Esophagus squamous epithelium (tissue), 5 donors: Measurements from ENCODE around the gene APBB1. TPM values are rescaled to one million over a fixed set of nuclear protein-coding genes. Genes with fewer than 3 reads are reported as not detected.
A peak's percentile ranks its signal among the peaks of the same experiment; 100 is the strongest.

ENCODE experiments used
- DNase-seq: peaks from one replicate; lab custom pipeline; 2025; lab: John Stamatoyannopoulos, UW
- H3K27ac ChIP-seq, 4 donors: fragments of 200-600 bp; sonication (generic); one replicate each; pipeline ENCODE4 v1.5.1; 2016 to 2019; ENCODE audit warnings: mild to moderate bottlenecking in 1 of 4
- H3K27me3 ChIP-seq, 4 donors: fragments of 200-600 bp; sonication (generic); 1 replicate in 3 of 4; 2 replicates in 1 of 4; pipeline versions ENCODE4 v1.5.1 to v1.6.0; 2017 to 2021; ENCODE audit warnings: antibody characterized with exemption in 1 of 4
- H3K36me3 ChIP-seq, 3 donors: fragments of 200-600 bp; sonication (generic); one replicate each; pipeline ENCODE4 v1.5.1; 2016 to 2019
- H3K4me1 ChIP-seq, 3 donors: fragments of 200-600 bp; sonication (generic); one replicate each; pipeline ENCODE4 v1.5.1; 2017 to 2019
- H3K4me3 ChIP-seq, 4 donors: fragments of 200-600 bp; sonication (generic); 1 replicate in 3 of 4; 2 replicates in 1 of 4; pipeline ENCODE4 v1.5.1; 2016 to 2019; ENCODE audit warnings: mild to moderate bottlenecking in 2 of 4, moderate library complexity in 1 of 4
- H3K9me3 ChIP-seq, 3 donors: fragments of 200-600 bp; sonication (generic); one replicate each; pipeline ENCODE4 v1.5.1; 2016 to 2019
- CTCF ChIP-seq, 6 experiments: fragments of 450-650 bp in 4 of 6; fragments of 200-600 bp in 2 of 6; sonication (generic) in 2 of 6; IDR thresholded peaks; one replicate each; pipeline ENCODE4 v1.5.1; 2016 to 2019; ENCODE audit warnings: antibody characterized with exemption in 6 of 6, mild to moderate bottlenecking in 4 of 6, moderate library complexity in 4 of 6
- POLR2A ChIP-seq, 4 donors: fragments of 450-650 bp; IDR thresholded peaks; one replicate each; pipeline ENCODE4 v1.6.1; 2017; ENCODE audit warnings: antibody characterized with exemption in 4 of 4, mild to moderate bottlenecking in 4 of 4, moderate library complexity in 3 of 4
- whole genome bisulfite sequencing, 2 donors: methylation state at CpG; one replicate each; pipeline ENCODE4 v1.1.5; 2018; 5-methylcytosine and 5-hydroxymethylcytosine counted together
- intact Hi-C: fragments of 100-400 bp; cut with DNase I; formaldehyde crosslinking; loops from one replicate; pipeline ENCODE4 v1.15.0; 2022
- total RNA-seq, 4 donors: library from RNA; depleted of rRNA; stranded (reverse); fragments of >200 nt; gene quantifications; one replicate each; pipeline ENCODE4 v1.1.0, GENCODE V29; 2016
- donor health status: DM: yes; HTN: yes; CAD: no.

APBB1 gene
- total RNA-seq, 4 donors from 2014 or later = 2.7 to 29.0 (median 9.9) TPM

GRCh38 chr11:6418557-6419008 is 311 bp downstream of the APBB1 start:
- Histone ChIP-seq H3K4me1 (peaks cover 5 to 46% (median 6%) of the 10 kb centered on the region in 3 donors), H3K27ac (peak overlapping the region; percentile 74 to 94 (median 86)), H3K4me3 (peak overlapping the region; percentile 49 to 89 (median 76)), H3K36me3 (no peaks in the 10 kb centered on the region), H3K9me3 (no peaks in the 10 kb centered on the region), H3K27me3 (peaks cover 0 to 3% (median 0%) of the 10 kb centered on the region in 4 donors)
- intact Hi-C loops = no loop called here
- no peak for TF ChIP-seq POLR2A (IDR thresholded peaks at IDR 0.05)
- TF ChIP-seq CTCF (IDR thresholded peaks at IDR 0.05) = no peak
- no peak for DNase-seq
- 1 to 13% methylated on average over 3 to 8 of the region's 38 CpGs for WGBS, 2 donors

- peaks cover 5 to 46% (median 6%) of the 10 kb centered on the region in 3 donors for H3K4me1 ChIP-seq
- H3K27me3 ChIP-seq = peaks cover 0 to 3% (median 0%) of the 10 kb centered on the region in 4 donors
- H3K4me3 ChIP-seq = peak overlapping the region; percentile 49 to 89 (median 76)
- TF ChIP-seq CTCF (IDR thresholded peaks at IDR 0.05) (no peak), POLR2A (IDR thresholded peaks at IDR 0.05) (no peak)
- 32 to 42% methylated on average over 7 of the region's 7 CpGs for WGBS, 2 donors
- no peaks in the 10 kb centered on the region for H3K9me3 ChIP-seq
- H3K36me3 ChIP-seq = no peaks in the 10 kb centered on the region
- intact Hi-C loops = no loop called here
- peak overlapping the region; percentile 74 to 94 (median 86) for H3K27ac ChIP-seq
- no peak for DNase-seq
Observed at GRCh38 chr11:6417907-6418556, 862 bp downstream of the APBB1 start.

- Histone ChIP-seq H3K9me3 (no peaks in the 10 kb centered on the region), H3K27ac (no peak overlapping the region), H3K27me3 (no peaks in the 10 kb centered on the region), H3K4me3 (no peak overlapping the region), H3K4me1 (peaks cover 5 to 46% (median 6%) of the 10 kb centered on the region in 3 donors), H3K36me3 (peaks cover 0 to 5% (median 2%) of the 10 kb centered on the region in 3 donors)
- no peak for DNase-seq
- TF ChIP-seq POLR2A (IDR thresholded peaks at IDR 0.05) (no peak), CTCF (IDR thresholded peaks at IDR 0.05) (no peak)
- 75 to 79% methylated on average over 6 of the region's 6 CpGs for whole genome bisulfite sequencing, 2 donors
- intact Hi-C loops = no loop called here
Observed at GRCh38 chr11:6415797-6416196, 3.1 kb downstream of the APBB1 start.

GRCh38 chr11:6414874-6415328 is 4.0 kb downstream of the APBB1 start:
- Histone ChIP-seq H3K4me1 (peaks cover 3 to 44% (median 6%) of the 10 kb centered on the region in 3 donors), H3K27ac (no peak overlapping the region), H3K9me3 (no peaks in the 10 kb centered on the region), H3K27me3 (no peaks in the 10 kb centered on the region), H3K4me3 (no peak overlapping the region), H3K36me3 (peaks cover 0 to 14% (median 6%) of the 10 kb centered on the region in 3 donors)
- no peak for DNase-seq
- no peak for TF ChIP-seq CTCF (IDR thresholded peaks at IDR 0.05)
- no peak for TF ChIP-seq POLR2A (IDR thresholded peaks at IDR 0.05)
- WGBS, 2 donors = 57 to 63% methylated on average over 2 to 3 of the region's 3 CpGs
- intact Hi-C loops = no loop called here

GRCh38 chr11:6413791-6414201 is 5.1 kb downstream of the APBB1 start:
- peaks cover 0 to 23% (median 6%) of the 10 kb centered on the region in 3 donors for H3K36me3 ChIP-seq
- TF ChIP-seq POLR2A (IDR thresholded peaks at IDR 0.05) (no peak), CTCF (IDR thresholded peaks at IDR 0.05) (no peak)
- 80 to 86% methylated on average over 10 to 12 of the region's 12 CpGs for WGBS, 2 donors
- H3K27me3 ChIP-seq = no peaks in the 10 kb centered on the region
- H3K9me3 ChIP-seq = no peaks in the 10 kb centered on the region
- no peak overlapping the region for H3K4me3 ChIP-seq
- H3K4me1 ChIP-seq = peaks cover 0 to 34% (median 0%) of the 10 kb centered on the region in 3 donors
- intact Hi-C loops = no loop called here
- no peak overlapping the region for H3K27ac ChIP-seq
- no peak for DNase-seq
